HepG2 (cell line): ENCODE measurements around the gene DPH1. TPM values are rescaled to one million over a fixed set of nuclear protein-coding genes. Genes with fewer than 3 reads are reported as not detected.

Experiments
- ATAC-seq: fragments of 200-7000 bp; cut with Tn5 transposase; 3 replicates; pipeline ENCODE4 v1.9.1; 2020; ENCODE audit warnings: mild to moderate bottlenecking, moderate library complexity
- BruUV-seq: library from RNA; stranded (reverse); fragments of 400-500 nt; replicated peaks from 2 replicates; lab custom pipeline; 2021; lab: Mats Ljungman, UMichigan
- CTCF ChIA-PET: fragments of 300-600 bp; formaldehyde crosslinking; extraction: SDS; loops from one replicate; lab custom pipeline; 2021; ENCODE audit warnings: low total read pairs, inconsistent platforms, low intra/inter-chr PET ratio; lab: Yijun Ruan, JAX
- POLR2A ChIA-PET: fragments of 350-600 bp; sonication (Branson Sonifier 250); formaldehyde crosslinking; loops from one replicate; lab custom pipeline; 2020; ENCODE audit warnings: antibody characterized with exemption, inconsistent platforms; lab: Yijun Ruan, JAX
- DNase-seq: peaks from one replicate; pipeline ENCODE4 v3.0.0-alpha.2; 2015; ENCODE audit warnings: low spot score
- FAIRE-seq: peaks from 3 replicates; lab custom pipeline; 2011; peaks lifted over from hg19 to GRCh38; lab: Jason Lieb, UNC
- H2AFZ ChIP-seq: one replicate; pipeline ENCODE4 v1.6.1; 2011; ENCODE audit warnings: low read length, inconsistent platforms
- H3K27ac ChIP-seq: fragments of 300-600 bp; 3 replicates; pipeline ENCODE4 v1.8.0; 2011; ENCODE audit warnings: mixed run types, mild to moderate bottlenecking, mixed read lengths, low read length, inconsistent platforms; ENCODE audit not compliant: insufficient read depth; ENCODE audit errors: extremely low read length
- H3K27me3 ChIP-seq, 2 experiments: fragments of 200-600 bp in 1 of 2; 2 replicates in 1 of 2; 3 replicates in 1 of 2; pipeline versions ENCODE4 v1.6.0 to v1.8.0; 2011; ENCODE audit warnings: low read length in 2 of 2, mild to moderate bottlenecking in 2 of 2, moderate library complexity in 2 of 2, inconsistent platforms in 1 of 2; ENCODE audit not compliant: insufficient read depth in 2 of 2, control insufficient read depth in 1 of 2
- H3K36me3 ChIP-seq, 2 experiments: fragments of 200-600 bp in 1 of 2; replicated peaks in 1 of 2; 2 replicates in 1 of 2; 3 replicates in 1 of 2; pipeline versions ENCODE4 v1.5.1 to v1.8.0; 2011; ENCODE audit warnings: low read length in 2 of 2, inconsistent platforms in 1 of 2; ENCODE audit not compliant: insufficient read depth in 2 of 2, control insufficient read depth in 1 of 2
- H3K4me1 ChIP-seq: 2 replicates; pipeline ENCODE4 v1.5.1; 2012; ENCODE audit warnings: low read length, inconsistent platforms; ENCODE audit not compliant: insufficient read depth
- H3K4me2 ChIP-seq: 2 replicates; pipeline ENCODE4 v1.6.0; 2011; ENCODE audit warnings: low read depth, low read length, inconsistent platforms
- H3K4me3 ChIP-seq, 3 experiments: fragments of 200-600 bp in 1 of 3; sonication (generic), shearing (Covaris generic) in 1 of 3; replicated peaks in 1 of 3; 2 replicates each; pipeline ENCODE4 v1.5.1; 2011 to 2016; ENCODE audit warnings: low read length in 3 of 3, inconsistent platforms in 2 of 3, low read depth in 2 of 3, mild to moderate bottlenecking in 2 of 3, control low read depth in 1 of 3, mixed read lengths in 1 of 3; ENCODE audit not compliant: insufficient read depth in 1 of 3
- H3K79me2 ChIP-seq: one replicate; pipeline ENCODE4 v1.6.1; 2011; ENCODE audit warnings: low read length, inconsistent platforms; ENCODE audit not compliant: insufficient read depth
- H3K9ac ChIP-seq: 2 replicates; pipeline ENCODE4 v1.6.0; 2011; ENCODE audit warnings: mild to moderate bottlenecking, low read depth, low read length, inconsistent platforms; ENCODE audit not compliant: insufficient read depth
- H3K9me3 ChIP-seq: 2 replicates; pipeline ENCODE4 v1.5.1; 2012; ENCODE audit warnings: mild to moderate bottlenecking, low read length
- H4K20me1 ChIP-seq: 2 replicates; pipeline ENCODE4 v1.6.0; 2011; ENCODE audit warnings: inconsistent platforms, mild to moderate bottlenecking, low read length, moderate library complexity; ENCODE audit not compliant: insufficient read depth
- ATF5 ChIP-seq: sonication (generic); formaldehyde crosslinking; IDR thresholded peaks from 2 replicates; pipeline ENCODE4 v1.4.0; 2020; ENCODE audit warnings: mild to moderate bottlenecking, low read depth, missing genetic modification reagents
- ERF ChIP-seq: IDR thresholded peaks from 2 replicates; pipeline ENCODE4 v1.6.1; 2018; ENCODE audit warnings: missing biosample characterization, missing genetic modification reagents
- FOXA3 ChIP-seq: IDR thresholded peaks from 2 replicates; pipeline ENCODE4 v1.6.1; 2016; ENCODE audit warnings: missing genetic modification reagents, missing compliant biosample characterization
- HOXA5 ChIP-seq: sonication (generic); formaldehyde crosslinking; IDR thresholded peaks from 2 replicates; pipeline ENCODE4 v1.4.0; 2020; ENCODE audit warnings: missing genetic modification reagents
- NCOA1 ChIP-seq: sonication (generic); formaldehyde crosslinking; IDR thresholded peaks from 2 replicates; pipeline ENCODE4 v1.9.0; 2021; ENCODE audit warnings: missing genetic modification reagents
- SALL1 ChIP-seq: sonication (generic); formaldehyde crosslinking; IDR thresholded peaks from 2 replicates; pipeline ENCODE4 v1.8.0; 2022; ENCODE audit warnings: mild to moderate bottlenecking, missing genetic modification reagents
- TCF7L2 ChIP-seq: IDR thresholded peaks from 2 replicates; pipeline ENCODE4 v1.6.1; 2011; ENCODE audit warnings: mild to moderate bottlenecking, low read depth, low read length, moderate library complexity
- ZFAT ChIP-seq: sonication (generic); formaldehyde crosslinking; conservative IDR thresholded peaks from 2 replicates; pipeline ENCODE4 v1.8.1; 2023; ENCODE audit warnings: missing genetic modification reagents, inconsistent platforms
- ZMYM4 ChIP-seq: sonication (generic); formaldehyde crosslinking; IDR thresholded peaks from 2 replicates; pipeline ENCODE4 v1.8.1; 2023; ENCODE audit warnings: mild to moderate bottlenecking, missing genetic modification reagents
- ZNF432 ChIP-seq: sonication (generic); formaldehyde crosslinking; IDR thresholded peaks from 2 replicates; pipeline ENCODE4 v1.5.0; 2020; ENCODE audit warnings: missing genetic modification reagents, mild to moderate bottlenecking, borderline replicate concordance
- ZNF510 ChIP-seq: sonication (generic); formaldehyde crosslinking; IDR thresholded peaks from 2 replicates; pipeline ENCODE4 v1.4.0; 2020; ENCODE audit warnings: low read depth, mild to moderate bottlenecking, missing genetic modification reagents
- ZNF552 ChIP-seq: sonication (generic); formaldehyde crosslinking; IDR thresholded peaks from 2 replicates; pipeline ENCODE4 v1.9.0; 2022; ENCODE audit warnings: missing genetic modification reagents, mild to moderate bottlenecking, borderline replicate concordance
- ZNF564 ChIP-seq: sonication (generic); formaldehyde crosslinking; IDR thresholded peaks from 2 replicates; pipeline ENCODE4 v1.8.1; 2023; ENCODE audit warnings: mild to moderate bottlenecking, missing genetic modification reagents
- ZNF780A ChIP-seq: sonication (generic); formaldehyde crosslinking; IDR thresholded peaks from 2 replicates; pipeline ENCODE4 v1.8.0; 2022; ENCODE audit warnings: mild to moderate bottlenecking, missing genetic modification reagents, moderate library complexity
- ZNF816 ChIP-seq: sonication (generic); formaldehyde crosslinking; IDR thresholded peaks from 2 replicates; pipeline ENCODE4 v1.8.0; 2022; ENCODE audit warnings: missing genetic modification reagents, mild to moderate bottlenecking, borderline replicate concordance
- WGBS: methylation state at CpG from one replicate; pipeline ENCODE4 v1.1.6; 2017; ENCODE audit warnings: low lambda C conversion rate; 5-methylcytosine and 5-hydroxymethylcytosine counted together
- in situ Hi-C: cut with HindIII; loops from 2 replicates; pipeline ENCODE4 v1.10.0; 2017; ENCODE audit warnings: low pct_unique_long_range_greater_than_20kb; ENCODE audit not compliant: extremely low pct_ligation_motif_present
- intact Hi-C: fragments of 100-400 bp; cut with micrococcal nuclease; formaldehyde crosslinking; loops from one replicate; pipeline ENCODE4 v1.10.0; 2022; ENCODE audit not compliant: unreplicated experiment
- polyA plus RNA-seq, 8 experiments: library from polyadenylated mRNA; depleted of rRNA in 3 of 8; stranded (reverse) in 7 of 8; unstranded in 1 of 8; fragments of >200 nt; fragmentation: Illumina TruSeq in 4 of 8; extraction: Trizol in 4 of 8; gene quantifications; 2 replicates each; pipeline versions ENCODE4 v1.2.1 to v1.2.3, GENCODE V29; 2011 to 2016; ENCODE audit warnings: low read depth in 4 of 8, missing spikeins in 1 of 8, mixed read lengths in 1 of 8; ENCODE audit not compliant: insufficient read depth in 1 of 8
- total RNA-seq, 5 experiments: library from RNA; depleted of rRNA; stranded (reverse); fragments of >200 nt; fragmentation: Illumina TruSeq; extraction: Trizol; gene quantifications; 2 replicates each; pipeline ENCODE4 v1.2.3, GENCODE V29; 2016; ENCODE audit warnings: low read depth in 1 of 5
- TF ChIP-seq, protein P1 (sequence below): sonication (generic); formaldehyde crosslinking; conservative IDR thresholded peaks from 2 replicates; pipeline ENCODE4 v1.4.0; 2020; ENCODE audit warnings: mild to moderate bottlenecking, missing genetic modification reagents, moderate library complexity

DPH1 gene
- total and polyA plus RNA-seq, 2 of the 13 experiments (the other 11 are each of a cell fraction or from before 2014, with no cell fraction given) = 25.3 to 42.8 TPM

DNA sequence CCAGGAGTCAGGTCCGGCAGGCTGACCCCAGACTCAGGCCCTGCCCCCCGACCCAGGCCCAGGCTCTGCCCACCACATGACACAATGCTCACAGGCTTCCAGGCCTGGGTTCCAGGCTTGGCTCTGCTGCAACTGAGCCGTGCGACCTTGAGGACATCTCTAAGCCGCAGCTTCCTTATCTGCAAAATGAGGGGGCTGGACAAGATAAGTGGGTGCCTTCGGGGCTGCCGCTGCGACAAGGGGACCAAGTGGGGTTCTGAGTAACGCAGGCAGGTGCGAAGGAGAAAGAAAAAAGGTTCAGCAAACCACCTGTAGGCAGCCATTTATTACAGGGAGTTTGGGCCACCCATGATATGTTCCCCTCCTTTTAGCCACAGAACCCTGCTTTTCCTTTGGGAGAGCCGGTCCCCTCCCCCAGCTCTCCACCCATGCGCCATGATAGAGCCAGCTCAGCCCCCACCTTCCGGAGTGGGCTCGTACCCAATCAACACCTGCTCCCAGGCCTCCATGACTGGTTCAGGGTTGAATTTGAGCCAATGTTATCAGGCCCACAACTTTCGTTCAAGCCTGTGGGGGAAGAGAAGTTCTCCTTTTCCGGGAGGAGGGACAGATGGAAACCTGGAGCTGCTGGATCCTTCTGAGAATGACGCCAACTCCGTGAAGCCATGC lies 43.0 kb upstream of the DPH1 start:
- H2AFZ ChIP-seq = no peak overlapping the region
- TF ChIP-seq FOXA3 (CRISPR knock-in tag) = no peak
- TF ChIP-seq HOXA5 (CRISPR knock-in tag) = no peak
- no peak for TF ChIP-seq ZNF552 (CRISPR knock-in tag)
- no peak for TF ChIP-seq ERF (CRISPR knock-in tag)
- no peak for TF ChIP-seq ZNF780A
- TF ChIP-seq ZNF432 (CRISPR knock-in tag) = no peak
- TF ChIP-seq, all 625 proteins: peak for 0
- no TSS peak for BruUV-seq
- ChIA-PET POLR2A (no interaction called here), CTCF (no interaction called here)
- H3K4me3 ChIP-seq = no peak overlapping the region
- no peak for DNase-seq
- no peak for FAIRE-seq
- H3K27ac ChIP-seq = no peak overlapping the region
- H4K20me1 ChIP-seq = no peaks in the 10 kb centered on the region
- H3K27me3 ChIP-seq = peaks cover 6 to 47% of the 10 kb centered on the region in 2 experiments; a peak in 3 of 5 replicates
- H3K79me2 ChIP-seq = no peaks in the 10 kb centered on the region
- H3K4me1 ChIP-seq = peaks cover 7% of the 10 kb centered on the region
- H3K9ac ChIP-seq = no peak overlapping the region
- no peak overlapping the region for H3K4me2 ChIP-seq
- no peaks in the 10 kb centered on the region for H3K9me3 ChIP-seq
- 55% methylated on average over 12 of the region's 18 CpGs for WGBS
- ATAC-seq = no peak
- in situ Hi-C loops (no loop called here), intact Hi-C loops (no loop called here)
- no peaks in the 10 kb centered on the region for H3K36me3 ChIP-seq

DNA sequence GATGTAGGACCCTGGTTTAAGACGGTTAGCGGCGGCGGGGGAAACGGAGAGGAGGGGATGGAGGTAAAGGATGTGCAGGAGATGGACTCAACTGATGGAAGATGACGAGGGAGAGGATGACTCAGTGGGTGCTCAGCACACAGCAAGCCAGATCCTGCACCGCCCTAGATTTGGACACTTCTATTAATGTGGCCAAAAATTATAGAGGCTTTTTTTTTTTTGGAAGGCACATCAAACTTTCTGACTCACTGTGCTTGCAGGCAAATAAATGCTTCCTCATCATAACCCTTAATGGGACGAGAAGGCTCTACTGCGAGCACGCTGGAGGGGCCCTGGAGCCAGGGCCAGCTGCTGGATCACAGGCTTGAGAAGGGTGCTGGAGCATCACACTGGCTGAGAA lies 40.8 kb upstream of the DPH1 start:
- in situ Hi-C loops = no loop called here
- ChIA-PET CTCF (no interaction called here), POLR2A (no interaction called here)
- Histone ChIP-seq H3K9me3 (no peaks in the 10 kb centered on the region), H3K4me2 (no peak overlapping the region), H3K36me3 (no peaks in the 10 kb centered on the region), H3K27me3 (peaks cover 2 to 42% of the 10 kb centered on the region in 2 experiments; a peak in 2 of 5 replicates), H3K9ac (no peak overlapping the region), H4K20me1 (no peaks in the 10 kb centered on the region), H3K79me2 (no peaks in the 10 kb centered on the region), H3K4me3 (no peak overlapping the region), H3K27ac (no peak overlapping the region), H3K4me1 (peaks cover 13% of the 10 kb centered on the region; the same call in 1 of the 2 replicates), H2AFZ (no peak overlapping the region)
- DNase-seq = no peak
- no peak for FAIRE-seq
- no TSS peak for BruUV-seq
- 58% methylated on average over 10 of the region's 10 CpGs for WGBS
- intact Hi-C loops = no loop called here
- no peak for ATAC-seq
- TF ChIP-seq SALL1 (CRISPR knock-in tag) (no peak), ATF5 (CRISPR knock-in tag) (no peak), ZMYM4 (CRISPR knock-in tag) (no peak), ZFAT (no peak), TCF7L2 (no peak), ZNF816 (CRISPR knock-in tag) (no peak), ZNF564 (no peak), ZNF510 (no peak), NCOA1 (CRISPR knock-in tag) (no peak)
- TF ChIP-seq, protein P1, sequence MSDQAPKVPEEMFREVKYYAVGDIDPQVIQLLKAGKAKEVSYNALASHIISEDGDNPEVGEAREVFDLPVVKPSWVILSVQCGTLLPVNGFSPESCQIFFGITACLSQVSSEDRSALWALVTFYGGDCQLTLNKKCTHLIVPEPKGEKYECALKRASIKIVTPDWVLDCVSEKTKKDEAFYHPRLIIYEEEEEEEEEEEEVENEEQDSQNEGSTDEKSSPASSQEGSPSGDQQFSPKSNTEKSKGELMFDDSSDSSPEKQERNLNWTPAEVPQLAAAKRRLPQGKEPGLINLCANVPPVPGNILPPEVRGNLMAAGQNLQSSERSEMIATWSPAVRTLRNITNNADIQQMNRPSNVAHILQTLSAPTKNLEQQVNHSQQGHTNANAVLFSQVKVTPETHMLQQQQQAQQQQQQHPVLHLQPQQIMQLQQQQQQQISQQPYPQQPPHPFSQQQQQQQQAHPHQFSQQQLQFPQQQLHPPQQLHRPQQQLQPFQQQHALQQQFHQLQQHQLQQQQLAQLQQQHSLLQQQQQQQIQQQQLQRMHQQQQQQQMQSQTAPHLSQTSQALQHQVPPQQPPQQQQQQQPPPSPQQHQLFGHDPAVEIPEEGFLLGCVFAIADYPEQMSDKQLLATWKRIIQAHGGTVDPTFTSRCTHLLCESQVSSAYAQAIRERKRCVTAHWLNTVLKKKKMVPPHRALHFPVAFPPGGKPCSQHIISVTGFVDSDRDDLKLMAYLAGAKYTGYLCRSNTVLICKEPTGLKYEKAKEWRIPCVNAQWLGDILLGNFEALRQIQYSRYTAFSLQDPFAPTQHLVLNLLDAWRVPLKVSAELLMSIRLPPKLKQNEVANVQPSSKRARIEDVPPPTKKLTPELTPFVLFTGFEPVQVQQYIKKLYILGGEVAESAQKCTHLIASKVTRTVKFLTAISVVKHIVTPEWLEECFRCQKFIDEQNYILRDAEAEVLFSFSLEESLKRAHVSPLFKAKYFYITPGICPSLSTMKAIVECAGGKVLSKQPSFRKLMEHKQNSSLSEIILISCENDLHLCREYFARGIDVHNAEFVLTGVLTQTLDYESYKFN (CRISPR knock-in tag) = no peak
